GM19035 (cell line): Measurements from ENCODE around the gene MIF.
A peak's percentile ranks its signal among the peaks of the same experiment; 100 is the strongest.

Experiments
- ATAC-seq: cut with Tn5 transposase; IDR thresholded peaks from one replicate; pipeline ENCODE4 v1.9.1; 2021; ENCODE audit not compliant: unreplicated experiment

Gene MIF

DNA sequence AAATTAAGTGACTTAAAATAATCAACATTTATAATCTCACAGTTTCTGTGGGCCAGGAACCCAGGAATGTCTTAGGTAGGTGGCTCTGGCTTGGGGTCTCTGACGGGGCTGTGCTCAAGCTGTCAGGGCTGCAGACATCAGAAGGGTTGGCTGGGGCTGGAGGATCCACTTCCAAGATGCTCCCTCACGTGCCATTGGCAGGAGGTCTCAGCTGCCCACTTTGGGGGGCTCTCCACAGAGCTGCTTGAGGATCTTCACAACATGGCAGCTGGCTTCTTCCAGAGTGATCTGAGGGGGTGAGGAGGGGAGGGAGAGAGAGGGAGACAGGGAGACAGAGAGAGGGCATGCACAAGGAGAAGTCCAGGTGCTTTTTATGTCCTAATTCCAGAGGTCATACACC lies 18.4 kb upstream of the MIF start:
- ATAC-seq: no peak

DNA sequence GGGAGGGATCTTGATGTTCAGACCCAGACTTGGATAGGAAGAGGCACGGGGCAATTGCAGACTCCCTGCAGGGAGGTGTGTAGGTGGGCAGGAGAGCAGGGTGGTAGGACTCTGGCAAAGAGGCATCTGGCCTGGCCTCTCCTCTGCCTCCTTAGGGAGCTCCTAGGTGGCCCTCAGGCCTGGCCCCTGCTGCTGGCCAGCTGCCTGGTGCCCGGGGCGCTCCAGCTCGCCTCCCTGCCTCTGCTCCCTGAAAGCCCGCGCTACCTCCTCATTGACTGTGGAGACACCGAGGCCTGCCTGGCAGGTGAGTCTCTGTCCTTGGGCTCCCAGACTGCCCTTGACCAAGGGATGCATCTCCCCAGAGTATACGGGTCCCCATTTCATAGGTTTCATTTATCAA lies 16.6 kb upstream of the MIF start:
- no peak for ATAC-seq

DNA sequence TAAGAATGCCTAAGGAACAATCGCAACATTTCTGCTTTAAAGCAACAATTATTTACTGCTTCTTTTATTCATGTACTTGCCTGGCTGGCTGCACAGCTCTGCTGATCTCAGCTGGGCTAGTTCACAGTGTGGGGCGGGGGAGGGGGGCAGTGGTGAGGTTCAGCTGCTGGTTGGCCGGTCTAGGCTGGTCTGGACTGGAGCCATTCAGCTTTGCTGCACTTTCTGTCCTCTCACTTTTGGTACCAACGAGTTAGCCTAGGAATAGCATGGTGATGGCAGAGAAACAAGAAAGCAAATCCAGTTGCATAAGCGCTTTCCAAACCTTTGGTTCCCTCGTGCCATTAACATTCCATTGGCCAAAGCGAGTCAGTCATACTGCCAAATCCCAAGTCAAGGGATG lies 16.0 kb upstream of the MIF start:
- ATAC-seq: no peak

DNA sequence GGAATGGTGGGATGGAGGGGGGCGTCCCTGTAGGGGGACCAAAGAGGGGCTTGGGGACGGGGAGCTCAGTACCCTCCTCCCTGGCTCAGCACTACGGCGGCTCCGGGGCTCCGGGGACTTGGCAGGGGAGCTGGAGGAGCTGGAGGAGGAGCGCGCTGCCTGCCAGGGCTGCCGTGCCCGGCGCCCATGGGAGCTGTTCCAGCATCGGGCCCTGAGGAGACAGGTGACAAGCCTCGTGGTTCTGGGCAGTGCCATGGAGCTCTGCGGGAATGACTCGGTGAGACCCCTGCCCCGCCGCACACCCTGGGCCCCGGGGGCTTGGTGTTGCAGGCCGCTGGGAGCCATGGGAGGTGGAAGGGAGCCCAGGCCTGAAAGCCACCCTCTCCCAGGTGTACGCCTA lies 11.8 kb upstream of the MIF start:
- ATAC-seq: no peak

DNA sequence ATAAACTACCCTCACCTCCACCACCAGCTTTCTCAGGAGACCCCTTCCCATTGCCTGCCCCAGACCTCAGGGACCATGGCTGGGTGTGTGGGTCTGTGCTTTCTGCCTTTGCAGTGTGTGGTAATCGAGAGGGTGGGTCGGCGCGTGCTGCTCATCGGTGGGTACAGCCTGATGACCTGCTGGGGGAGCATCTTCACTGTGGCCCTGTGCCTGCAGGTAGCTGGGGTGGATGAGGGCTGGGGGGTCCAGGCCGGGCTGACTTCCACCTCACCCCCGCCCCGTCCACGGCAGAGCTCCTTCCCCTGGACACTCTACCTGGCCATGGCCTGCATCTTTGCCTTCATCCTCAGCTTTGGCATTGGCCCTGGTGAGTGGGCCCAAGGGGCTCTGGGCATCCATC lies 10.5 kb upstream of the MIF start:
- no peak for ATAC-seq

DNA sequence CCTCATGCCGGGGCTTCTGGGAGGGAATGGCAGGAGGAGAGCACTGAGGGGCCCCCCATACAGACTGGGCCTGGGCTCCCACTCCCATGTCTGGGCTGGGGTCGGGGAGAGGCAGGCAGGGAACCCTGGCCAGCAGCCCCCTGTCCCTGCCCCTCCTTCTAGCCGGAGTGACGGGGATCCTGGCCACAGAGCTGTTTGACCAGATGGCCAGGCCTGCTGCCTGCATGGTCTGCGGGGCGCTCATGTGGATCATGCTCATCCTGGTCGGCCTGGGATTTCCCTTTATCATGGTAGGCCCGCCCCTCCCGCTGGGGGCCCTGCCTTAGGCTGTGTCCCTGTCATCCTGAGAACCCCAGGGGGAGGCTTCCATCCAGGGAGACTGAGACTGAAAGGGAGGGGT lies 10.0 kb upstream of the MIF start:
- ATAC-seq: no peak

DNA sequence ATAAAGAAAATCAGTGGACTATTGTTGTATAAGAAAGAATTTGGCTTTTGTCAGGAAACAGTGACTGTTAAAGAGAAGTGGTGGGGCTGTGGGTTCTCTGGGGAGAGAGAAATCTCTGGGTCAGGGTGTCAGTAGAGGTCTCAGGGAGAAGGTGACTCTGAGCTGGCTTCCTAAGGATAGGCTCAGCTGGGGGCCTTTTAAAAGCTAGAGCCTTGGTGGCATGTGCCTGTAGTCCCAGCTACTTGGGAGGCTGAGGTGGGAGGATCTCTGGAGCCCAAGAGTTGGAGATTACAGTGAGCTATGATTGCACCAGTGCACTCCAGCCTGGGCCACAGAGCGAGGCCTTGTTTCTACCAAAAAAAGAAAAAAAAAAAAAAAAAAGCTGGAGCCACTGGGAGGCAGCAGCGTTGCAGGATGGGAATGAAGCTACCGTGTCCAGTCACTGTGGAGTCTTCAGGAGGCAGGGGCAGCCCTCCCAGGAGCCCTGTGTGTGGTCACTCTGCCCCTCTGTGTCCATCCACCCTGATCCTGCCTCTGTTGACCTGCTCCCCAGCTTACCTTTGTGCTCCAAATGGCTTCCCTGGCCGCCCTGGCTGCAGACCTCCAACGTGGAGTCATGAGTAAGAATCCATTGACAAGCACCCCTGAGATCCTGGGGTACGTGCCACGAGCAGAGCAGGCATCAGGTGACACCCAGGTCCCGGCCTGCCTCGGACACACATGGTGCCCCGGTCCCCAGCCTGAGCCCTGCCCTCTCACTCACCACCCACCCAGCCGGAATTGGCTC lies 5.4 kb upstream of the MIF start:
- ATAC-seq: no peak

DNA sequence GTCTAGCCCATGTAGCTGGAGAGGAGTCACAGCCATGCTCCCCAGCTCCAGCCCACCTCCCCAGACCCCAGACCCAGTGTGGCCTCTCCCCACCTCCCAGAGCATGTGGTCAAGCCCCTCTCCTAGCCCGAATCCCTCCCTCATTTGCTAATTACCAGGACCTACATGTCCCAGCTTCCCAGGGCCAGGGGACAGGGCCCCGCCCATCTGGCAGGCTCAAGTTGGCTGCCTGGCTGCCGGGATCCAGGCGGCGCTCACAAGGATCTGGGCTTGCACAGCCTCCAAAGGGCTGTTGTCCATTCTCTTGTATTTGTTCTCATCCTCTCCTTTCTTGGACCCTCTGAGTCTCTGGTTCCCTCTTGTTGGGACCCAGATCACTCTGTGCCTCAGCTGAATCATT lies 4.6 kb upstream of the MIF start:
- no peak for ATAC-seq

DNA sequence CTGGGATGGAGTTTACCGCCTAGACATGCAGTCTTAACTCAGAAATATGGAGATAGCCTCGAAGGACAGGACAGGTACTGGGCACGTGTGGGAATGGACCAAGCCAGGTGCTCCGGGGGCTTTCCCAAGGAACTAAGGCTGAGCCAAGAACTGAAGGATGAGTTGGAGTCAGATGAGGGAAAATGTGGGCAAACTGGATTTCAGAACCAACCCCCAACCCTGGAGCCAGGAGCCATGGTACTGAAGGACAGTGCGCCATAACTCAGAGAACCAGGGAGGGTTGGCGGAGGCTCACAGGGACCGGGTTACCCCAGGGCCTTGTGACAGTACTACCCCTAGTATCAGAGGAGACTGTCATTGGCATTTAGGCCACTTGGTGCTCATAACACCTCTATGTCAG lies 2.5 kb upstream of the MIF start:
- no peak for ATAC-seq

DNA sequence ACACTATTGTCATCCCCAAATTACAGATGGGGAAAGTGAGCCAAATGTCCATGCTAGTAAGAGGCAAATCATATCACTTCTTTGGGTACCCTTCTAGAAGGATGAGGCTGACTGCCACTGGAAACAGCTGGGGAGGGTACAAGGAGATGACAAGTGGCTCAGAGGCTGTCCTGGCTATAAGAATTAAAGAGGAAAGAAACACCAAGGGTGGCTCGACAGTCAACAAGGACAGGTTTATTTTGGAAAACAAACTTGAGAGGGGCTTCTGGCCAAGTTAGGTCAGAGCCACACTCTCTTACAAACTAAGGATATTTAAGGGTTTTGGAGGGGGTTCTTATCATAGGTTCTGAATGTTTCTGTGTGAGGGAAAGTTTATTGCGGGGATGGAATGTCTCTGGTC lies 2.1 kb upstream of the MIF start:
- no peak for ATAC-seq

DNA sequence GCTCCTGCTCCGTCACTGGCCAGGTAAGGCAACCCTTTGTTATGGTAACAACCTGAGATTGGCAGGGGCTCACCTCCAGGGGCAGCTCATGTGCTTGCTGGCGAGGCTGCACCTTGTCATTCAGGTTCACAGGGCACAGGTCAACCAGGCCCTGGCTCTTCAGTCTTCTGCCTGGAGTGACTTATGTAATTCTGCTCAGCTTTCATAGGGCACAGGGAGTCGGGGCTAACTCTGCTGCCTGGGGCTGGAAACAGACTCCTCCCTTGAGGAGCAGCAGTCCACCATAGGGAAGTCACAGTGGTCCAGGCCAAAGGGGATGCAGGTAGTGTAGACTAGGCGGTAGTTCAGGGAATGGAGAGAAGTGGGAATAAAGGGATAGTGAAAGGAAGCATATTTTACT lies 1.5 kb upstream of the MIF start:
- ATAC-seq: no peak

DNA sequence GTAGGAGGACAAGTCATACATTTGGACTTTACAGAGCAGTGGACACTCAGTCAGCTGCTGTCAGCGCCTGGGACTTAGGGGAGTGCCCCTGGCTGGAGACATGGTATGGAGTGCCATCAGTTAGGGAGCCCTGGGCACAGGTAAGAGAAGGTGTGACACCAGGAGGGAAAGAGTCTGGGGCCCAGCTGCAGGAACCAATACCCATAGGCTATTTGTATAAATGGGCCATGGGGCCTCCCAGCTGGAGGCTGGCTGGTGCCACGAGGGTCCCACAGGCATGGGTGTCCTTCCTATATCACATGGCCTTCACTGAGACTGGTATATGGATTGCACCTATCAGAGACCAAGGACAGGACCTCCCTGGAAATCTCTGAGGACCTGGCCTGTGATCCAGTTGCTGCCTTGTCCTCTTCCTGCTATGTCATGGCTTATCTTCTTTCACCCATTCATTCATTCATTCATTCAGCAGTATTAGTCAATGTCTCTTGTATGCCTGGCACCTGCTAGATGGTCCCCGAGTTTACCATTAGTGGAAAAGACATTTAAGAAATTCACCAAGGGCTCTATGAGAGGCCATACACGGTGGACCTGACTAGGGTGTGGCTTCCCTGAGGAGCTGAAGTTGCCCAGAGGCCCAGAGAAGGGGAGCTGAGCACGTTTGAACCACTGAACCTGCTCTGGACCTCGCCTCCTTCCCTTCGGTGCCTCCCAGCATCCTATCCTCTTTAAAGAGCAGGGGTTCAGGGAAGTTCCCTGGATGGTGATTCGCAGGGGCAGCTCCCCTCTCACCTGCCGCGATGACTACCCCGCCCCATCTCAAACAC lies 850 bp upstream of the MIF start:
- ATAC-seq: no peak

DNA sequence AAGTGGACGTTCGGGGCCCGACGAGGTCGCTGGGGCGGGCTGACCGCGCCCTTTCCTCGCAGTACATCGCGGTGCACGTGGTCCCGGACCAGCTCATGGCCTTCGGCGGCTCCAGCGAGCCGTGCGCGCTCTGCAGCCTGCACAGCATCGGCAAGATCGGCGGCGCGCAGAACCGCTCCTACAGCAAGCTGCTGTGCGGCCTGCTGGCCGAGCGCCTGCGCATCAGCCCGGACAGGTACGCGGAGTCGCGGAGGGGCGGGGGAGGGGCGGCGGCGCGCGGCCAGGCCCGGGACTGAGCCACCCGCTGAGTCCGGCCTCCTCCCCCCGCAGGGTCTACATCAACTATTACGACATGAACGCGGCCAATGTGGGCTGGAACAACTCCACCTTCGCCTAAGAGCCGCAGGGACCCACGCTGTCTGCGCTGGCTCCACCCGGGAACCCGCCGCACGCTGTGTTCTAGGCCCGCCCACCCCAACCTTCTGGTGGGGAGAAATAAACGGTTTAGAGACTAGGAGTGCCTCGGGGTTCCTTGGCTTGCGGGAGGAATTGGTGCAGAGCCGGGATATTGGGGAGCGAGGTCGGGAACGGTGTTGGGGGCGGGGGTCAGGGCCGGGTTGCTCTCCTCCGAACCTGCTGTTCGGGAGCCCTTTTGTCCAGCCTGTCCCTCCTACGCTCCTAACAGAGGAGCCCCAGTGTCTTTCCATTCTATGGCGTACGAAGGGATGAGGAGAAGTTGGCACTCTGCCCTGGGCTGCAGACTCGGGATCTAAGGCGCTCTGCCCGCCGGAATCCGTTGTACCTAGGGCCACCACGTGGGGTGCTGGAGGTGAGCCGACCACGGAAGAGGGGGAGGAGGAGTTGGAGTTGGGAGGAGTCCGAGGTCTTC lies 771 bp downstream of the MIF start:
- peak; percentile 24 for ATAC-seq

DNA sequence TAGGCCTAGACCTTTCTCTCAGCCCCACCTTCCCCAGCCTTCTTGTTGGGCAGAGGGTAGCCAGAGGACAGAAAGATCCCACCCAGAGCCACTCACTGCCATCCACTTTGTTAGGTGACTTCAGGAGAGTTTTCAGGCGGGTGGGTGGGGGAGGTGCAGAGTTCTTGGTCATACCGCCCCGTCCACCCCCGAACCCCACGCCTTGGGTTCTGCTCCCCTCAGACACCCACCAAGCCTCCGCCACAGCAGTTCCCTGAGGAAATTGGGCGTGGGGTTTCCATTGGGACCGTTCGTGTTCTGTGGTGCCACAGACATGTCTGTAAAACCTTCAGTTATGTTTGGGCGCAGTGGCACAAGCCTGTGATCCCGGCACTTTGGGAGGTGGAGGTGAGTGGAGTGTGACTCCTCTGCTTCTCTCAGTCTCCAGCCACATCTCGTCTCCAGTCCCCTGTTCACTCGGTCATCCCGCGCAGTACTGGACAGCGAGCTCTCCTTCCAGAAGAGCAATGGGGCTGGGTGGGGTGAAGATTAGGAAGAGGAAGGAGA lies 1.5 kb downstream of the MIF start:
- no peak for ATAC-seq

DNA sequence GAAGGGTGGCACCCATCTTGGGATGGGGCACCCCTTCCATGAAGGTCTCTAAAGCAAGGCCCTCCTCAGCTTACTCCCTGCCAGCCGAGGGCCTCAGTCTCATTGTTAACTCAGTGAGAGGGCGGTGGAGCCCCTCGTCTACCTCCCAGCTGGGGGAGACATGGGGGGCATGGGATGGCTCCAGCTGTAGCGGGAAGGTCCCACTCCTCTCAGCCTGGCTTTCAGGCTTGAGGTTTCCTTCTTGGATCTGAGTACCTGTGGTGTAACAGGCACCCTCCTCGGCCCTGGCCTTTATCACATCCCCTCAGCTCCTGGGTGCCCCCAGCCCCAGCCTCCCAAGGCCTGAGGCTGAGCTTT lies 2.0 kb downstream of the MIF start:
- no peak for ATAC-seq

DNA sequence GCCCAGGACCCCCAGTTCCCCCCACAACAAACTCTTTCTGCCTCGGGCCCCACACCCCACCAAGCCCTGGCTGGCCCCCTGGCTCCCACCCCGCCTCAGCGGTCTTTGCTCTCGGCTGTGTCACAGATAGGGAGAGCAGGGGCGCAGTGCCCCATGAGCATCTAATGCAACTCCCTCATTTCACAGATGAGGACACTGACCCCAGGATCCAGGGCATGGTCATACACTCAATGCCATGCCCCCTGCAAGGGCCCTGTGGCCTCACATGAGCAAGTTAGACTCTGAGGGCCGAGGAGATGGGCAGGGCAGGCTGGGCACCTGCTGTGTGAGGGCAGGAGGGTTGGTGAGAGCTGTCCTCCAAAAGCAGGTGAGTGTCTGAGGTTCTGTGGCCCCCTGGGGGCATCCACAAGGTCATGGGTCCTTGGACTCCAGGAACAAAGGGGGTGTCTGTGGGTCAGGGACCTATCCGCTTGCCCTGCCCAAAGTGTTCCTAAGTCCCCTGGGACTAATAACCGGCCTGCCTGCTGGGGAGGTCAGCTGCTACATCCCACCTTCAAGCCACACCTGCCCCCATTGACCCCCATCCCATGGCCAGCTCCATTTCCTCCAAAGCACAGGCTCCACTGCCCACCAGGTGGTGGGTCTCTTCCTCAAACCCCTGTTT lies 2.5 kb downstream of the MIF start:
- no peak for ATAC-seq

DNA sequence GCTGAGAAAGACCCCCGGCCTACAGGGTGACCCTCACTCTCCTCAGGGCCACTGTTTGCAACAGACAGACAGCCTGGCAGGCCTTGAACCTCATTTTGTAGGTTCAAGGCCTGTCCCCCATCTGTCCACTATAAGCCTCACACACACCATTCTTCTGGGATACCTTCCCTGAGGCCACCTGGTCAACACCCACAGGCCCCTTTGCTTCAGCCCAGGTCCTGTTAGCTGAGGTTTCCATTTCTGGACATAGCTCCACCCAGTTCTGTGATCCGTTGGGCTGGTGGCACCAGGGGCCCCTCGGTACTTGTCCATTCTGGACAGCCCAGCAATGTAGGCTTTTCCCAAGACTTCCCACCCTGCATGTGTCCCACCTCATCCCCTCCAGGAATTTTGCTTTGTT lies 3.1 kb downstream of the MIF start:
- no peak for ATAC-seq

DNA sequence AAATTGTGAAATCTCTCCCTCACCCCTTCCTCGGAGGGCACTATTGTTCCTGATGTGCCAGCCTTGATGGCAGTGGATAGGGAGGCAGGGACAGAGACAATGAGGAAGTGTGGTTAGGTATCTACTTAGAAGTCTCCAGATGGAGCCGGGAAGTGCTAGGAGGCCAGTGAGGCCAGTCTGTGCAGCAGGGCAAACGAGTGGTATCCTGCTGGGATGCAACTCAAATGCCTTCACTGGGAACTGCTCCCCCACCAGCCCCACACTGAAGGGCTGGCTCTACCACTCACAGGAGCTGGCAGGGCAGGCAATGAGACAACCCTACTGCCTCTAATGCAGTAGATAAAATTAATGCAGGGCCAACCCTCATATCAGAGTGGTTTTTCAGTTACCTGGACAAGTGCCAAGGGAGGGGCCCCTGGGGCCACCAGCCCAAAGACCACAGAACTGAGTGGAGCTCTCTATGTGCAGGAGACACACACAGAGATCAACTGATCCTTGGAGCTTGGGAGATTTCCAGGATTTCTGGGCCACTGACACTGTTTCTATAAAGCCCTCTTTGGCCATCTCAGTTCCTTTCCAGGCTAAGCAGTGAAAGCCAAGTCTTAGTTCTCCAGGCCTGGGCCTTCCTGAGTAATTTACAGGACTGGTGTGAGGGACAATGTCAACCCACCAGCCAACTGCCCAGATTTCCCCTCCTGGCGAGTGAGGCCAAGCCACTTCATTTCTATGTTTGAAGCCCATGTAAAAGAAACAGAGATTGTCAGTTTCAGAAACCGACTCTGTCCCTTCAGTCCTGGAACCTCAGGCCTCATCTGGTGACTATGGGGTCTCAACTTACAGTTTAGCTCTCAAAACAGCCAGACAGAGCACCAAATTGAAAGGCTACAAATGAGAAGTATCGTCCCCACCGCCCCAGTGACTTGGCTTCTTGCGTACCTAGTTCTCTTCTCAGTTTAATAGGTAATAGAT lies 4.1 kb downstream of the MIF start:
- no peak for ATAC-seq

DNA sequence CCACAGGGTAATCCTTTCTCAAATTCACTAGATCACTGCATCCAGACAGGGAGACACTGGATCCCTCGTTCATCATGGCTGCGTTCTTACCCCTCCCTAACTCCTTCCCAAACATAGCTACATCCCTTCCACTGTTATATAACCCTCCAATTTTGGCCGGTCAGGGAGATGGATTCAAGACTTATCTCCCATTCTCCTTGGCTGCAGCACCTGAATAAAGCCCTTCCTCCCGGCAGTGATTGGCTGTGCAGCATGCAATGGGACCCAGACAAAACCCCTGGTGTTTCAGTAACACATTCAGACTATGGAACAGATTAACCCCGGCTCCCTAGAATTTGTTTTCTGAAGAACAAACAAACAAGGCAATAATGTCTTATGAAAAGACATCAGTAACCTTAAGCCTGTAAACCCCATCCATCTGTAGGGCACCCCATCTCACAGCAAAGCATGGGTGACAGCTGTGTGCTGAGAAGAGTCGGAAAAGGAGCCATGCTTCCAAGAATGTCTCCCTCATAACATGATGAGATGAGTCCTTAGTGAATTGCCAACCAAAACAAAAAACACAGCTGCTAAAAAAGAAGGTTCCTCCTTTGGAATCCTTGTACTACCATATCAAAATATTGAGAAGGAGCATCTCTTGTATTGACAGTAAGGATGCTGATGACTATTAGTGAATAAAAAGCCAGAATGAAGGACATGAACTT lies 5.0 kb downstream of the MIF start:
- no peak for ATAC-seq
